DOHH2 (cell line): ENCODE data around the gene THSD7A.

Source experiments
- H3F3A ChIP-seq: fragments of 200-600 bp; sonication (generic), shearing (Covaris generic); 2 replicates; pipeline ENCODE4 v1.6.0; 2016; ENCODE audit warnings: antibody characterized with exemption, mild to moderate bottlenecking; ENCODE audit not compliant: control insufficient read depth, insufficient read depth
- H3K27ac ChIP-seq: fragments of 200-600 bp; sonication (generic); 2 replicates; pipeline ENCODE4 v1.5.1; 2014; ENCODE audit warnings: low read depth, mild to moderate bottlenecking, low read length, moderate library complexity
- H3K27me3 ChIP-seq: fragments of 200-600 bp; sonication (generic); 2 replicates; pipeline ENCODE4 v1.6.1; 2014; ENCODE audit warnings: mild to moderate bottlenecking, low read length, mixed read lengths; ENCODE audit not compliant: control insufficient read depth
- H3K36me3 ChIP-seq: fragments of 200-600 bp; sonication (generic); 2 replicates; pipeline ENCODE4 v1.6.1; 2014; ENCODE audit warnings: mild to moderate bottlenecking, low read length, moderate library complexity, mixed read lengths; ENCODE audit not compliant: control insufficient read depth
- H3K4me1 ChIP-seq: fragments of 200-600 bp; sonication (generic); 2 replicates; pipeline ENCODE4 v1.6.1; 2014; ENCODE audit warnings: mild to moderate bottlenecking, low read length, mixed read lengths; ENCODE audit not compliant: control insufficient read depth
- H3K4me2 ChIP-seq: fragments of 200-600 bp; sonication (generic); 2 replicates; pipeline ENCODE4 v1.6.0; 2014; ENCODE audit warnings: mild to moderate bottlenecking, low read length, moderate library complexity
- H3K4me3 ChIP-seq: fragments of 200-600 bp; sonication (generic); 2 replicates; pipeline ENCODE4 v1.5.1; 2014; ENCODE audit warnings: mild to moderate bottlenecking, low read length, mixed read lengths
- H3K79me2 ChIP-seq: fragments of 200-600 bp; sonication (generic); 2 replicates; pipeline ENCODE4 v1.6.1; 2014; ENCODE audit warnings: mild to moderate bottlenecking, low read length, mixed read lengths; ENCODE audit not compliant: control insufficient read depth
- H3K9me2 ChIP-seq: fragments of 200-600 bp; sonication (generic); replicated peaks from 2 replicates; pipeline ENCODE4 v1.6.1; 2014; ENCODE audit warnings: mild to moderate bottlenecking, low read length, mixed read lengths; ENCODE audit not compliant: control insufficient read depth
- H3K9me3 ChIP-seq: fragments of 200-600 bp; sonication (generic); 2 replicates; pipeline ENCODE4 v1.6.1; 2014; ENCODE audit warnings: antibody characterized with exemption, low read length, mixed read lengths; ENCODE audit not compliant: control insufficient read depth, insufficient read depth
- H4K20me1 ChIP-seq: fragments of 200-600 bp; sonication (generic); 2 replicates; pipeline ENCODE4 v1.6.0; 2014; ENCODE audit warnings: low read depth, mild to moderate bottlenecking, antibody characterized with exemption, low read length, moderate library complexity; ENCODE audit not compliant: control insufficient read depth, insufficient read depth
- CTCF ChIP-seq: fragments of 200-600 bp; sonication (generic); IDR thresholded peaks from one replicate; pipeline ENCODE4 v1.5.1; 2014; ENCODE audit warnings: antibody characterized with exemption, mild to moderate bottlenecking, low read depth, low read length; ENCODE audit not compliant: poor library complexity, severe bottlenecking
- EZH2phosphoT487 ChIP-seq: fragments of 200-600 bp; sonication (generic); IDR thresholded peaks from 2 replicates; pipeline ENCODE4 v1.6.1; 2017; ENCODE audit warnings: borderline replicate concordance, mild to moderate bottlenecking, antibody characterized with exemption, low read length, moderate library complexity, mixed read lengths

The THSD7A gene

GRCh38 chr7:11591055-11591633 is 240.9 kb downstream of the THSD7A start:
- TF ChIP-seq CTCF (no peak), EZH2phosphoT487 (no peak)
- H3K4me2 ChIP-seq, result no peak overlapping the region
- no peaks in the 10 kb centered on the region for H3K27me3 ChIP-seq
- H4K20me1 ChIP-seq, result no peaks in the 10 kb centered on the region
- H3F3A ChIP-seq, result no peaks in the 10 kb centered on the region
- H3K27ac ChIP-seq, result no peak overlapping the region
- H3K4me3 ChIP-seq, result no peak overlapping the region
- H3K9me3 ChIP-seq, result no peaks in the 10 kb centered on the region
- no peaks in the 10 kb centered on the region for H3K9me2 ChIP-seq
- H3K36me3 ChIP-seq, result no peaks in the 10 kb centered on the region
- H3K79me2 ChIP-seq, result no peaks in the 10 kb centered on the region
- H3K4me1 ChIP-seq, result no peaks in the 10 kb centered on the region

- Histone ChIP-seq H3K4me2 (no peak overlapping the region), H3F3A (no peaks in the 10 kb centered on the region), H3K9me3 (no peaks in the 10 kb centered on the region), H4K20me1 (no peaks in the 10 kb centered on the region), H3K79me2 (no peaks in the 10 kb centered on the region), H3K4me1 (peaks cover 12% of the 10 kb centered on the region), H3K27ac (no peak overlapping the region), H3K4me3 (no peak overlapping the region), H3K36me3 (no peaks in the 10 kb centered on the region), H3K27me3 (no peaks in the 10 kb centered on the region), H3K9me2 (no peaks in the 10 kb centered on the region)
- TF ChIP-seq CTCF (no peak), EZH2phosphoT487 (no peak)
These were observed 242.7 kb downstream of the THSD7A start for GRCh38 chr7:11589251-11589650.

GRCh38 chr7:11587814-11588213 is 244.2 kb downstream of the THSD7A start:
- Histone ChIP-seq H3K9me3 (no peaks in the 10 kb centered on the region), H3K27me3 (no peaks in the 10 kb centered on the region), H3K4me3 (no peak overlapping the region), H3K36me3 (no peaks in the 10 kb centered on the region), H3K4me1 (peaks cover 16% of the 10 kb centered on the region), H3K4me2 (no peak overlapping the region), H3K79me2 (no peaks in the 10 kb centered on the region), H3K27ac (no peak overlapping the region), H3K9me2 (no peaks in the 10 kb centered on the region), H3F3A (no peaks in the 10 kb centered on the region), H4K20me1 (no peaks in the 10 kb centered on the region)
- TF ChIP-seq EZH2phosphoT487 (no peak), CTCF (no peak)

GRCh38 chr7:11587048-11587447 is 244.9 kb downstream of the THSD7A start:
- no peaks in the 10 kb centered on the region for H3F3A ChIP-seq
- no peaks in the 10 kb centered on the region for H3K27me3 ChIP-seq
- no peaks in the 10 kb centered on the region for H3K79me2 ChIP-seq
- no peaks in the 10 kb centered on the region for H4K20me1 ChIP-seq
- H3K27ac ChIP-seq, result no peak overlapping the region
- H3K4me3 ChIP-seq, result no peak overlapping the region
- no peaks in the 10 kb centered on the region for H3K9me2 ChIP-seq
- no peak for TF ChIP-seq EZH2phosphoT487
- no peak for TF ChIP-seq CTCF
- H3K36me3 ChIP-seq, result no peaks in the 10 kb centered on the region
- H3K9me3 ChIP-seq, result no peaks in the 10 kb centered on the region
- peaks cover 16% of the 10 kb centered on the region for H3K4me1 ChIP-seq
- no peak overlapping the region for H3K4me2 ChIP-seq
